Erythroblast (primary cell): Measurements from ENCODE around the gene DRICH1.

Experiments used
- GATA1 ChIP-seq: IDR thresholded peaks from 2 replicates; pipeline ENCODE4 v1.6.1; 2011; ENCODE audit warnings: low read depth, mild to moderate bottlenecking, control low read depth, low read length, moderate library complexity
- POLR2A ChIP-seq: IDR thresholded peaks from 2 replicates; pipeline ENCODE4 v1.6.1; 2011; ENCODE audit warnings: mild to moderate bottlenecking, low read length

GRCh38 chr22:23566705-23567475 lies 65.2 kb downstream of the DRICH1 start:
- TF ChIP-seq POLR2A (no peak), GATA1 (no peak)
